Measurements from ENCODE around the gene CARD14. TPM values are rescaled to one million over a fixed set of nuclear protein-coding genes. Genes with fewer than 3 reads are reported as not detected.
A peak's percentile ranks its signal among the peaks of the same experiment; 100 is the strongest.

Gene CARD14
- total RNA-seq, 4 donors from 2014 or later, result 0.14 to 0.75 (median 0.48) TPM; not detected in 1

GRCh38 chr17:80220054-80220735 is 50.4 kb downstream of the CARD14 start, which contains the start of the genes SGSH and SLC26A11:
SGSH (minus strand) TSS chr17:80220333; CDS start chr17:80220313, 20 bp downstream.
SLC26A11 (plus strand) TSS chr17:80220427; CDS start chr17:80221561, 1,134 bp downstream.
- in situ Hi-C loops (cut with MboI; ENCODE audit: low pct_ligation_motif_present in 1 of 4, low pct_unique_long_range_greater_than_20kb in 1 of 4, low sequenced_read_pairs in 3 of 4), result no loop called here
- Histone ChIP-seq H3K36me3 (no peaks in the 10 kb centered on the region), H3K4me3 (peak within 1 kb of the TSS; percentile 82 to 94 (median 88)), H3K9me3 (no peaks in the 10 kb centered on the region), H3K27ac (peak within 1 kb of the TSS; percentile 87 to 91 (median 88)), H3K27me3 (no peaks in the 10 kb centered on the region), H3K4me1 (peaks cover 3 to 27% (median 20%) of the 10 kb centered on the region in 4 donors)
- peak; percentile 58 for TF ChIP-seq POLR2A (IDR thresholded peaks at IDR 0.05)
- TF ChIP-seq CTCF (IDR thresholded peaks at IDR 0.05), result no peak
- TF ChIP-seq POLR2AphosphoS5 (IDR thresholded peaks at IDR 0.05), result peak; percentile 28 to 63 (median 48)
- intact Hi-C loops (cut with DNase I; ENCODE audit: low total_unique reads), result no loop called here
- peak; percentile 89 for DNase-seq
- WGBS, 2 donors (ENCODE audit: low coverage in 1 of 2), result 0 to 1% methylated on average over 4 to 32 of the region's 77 CpGs

DNA sequence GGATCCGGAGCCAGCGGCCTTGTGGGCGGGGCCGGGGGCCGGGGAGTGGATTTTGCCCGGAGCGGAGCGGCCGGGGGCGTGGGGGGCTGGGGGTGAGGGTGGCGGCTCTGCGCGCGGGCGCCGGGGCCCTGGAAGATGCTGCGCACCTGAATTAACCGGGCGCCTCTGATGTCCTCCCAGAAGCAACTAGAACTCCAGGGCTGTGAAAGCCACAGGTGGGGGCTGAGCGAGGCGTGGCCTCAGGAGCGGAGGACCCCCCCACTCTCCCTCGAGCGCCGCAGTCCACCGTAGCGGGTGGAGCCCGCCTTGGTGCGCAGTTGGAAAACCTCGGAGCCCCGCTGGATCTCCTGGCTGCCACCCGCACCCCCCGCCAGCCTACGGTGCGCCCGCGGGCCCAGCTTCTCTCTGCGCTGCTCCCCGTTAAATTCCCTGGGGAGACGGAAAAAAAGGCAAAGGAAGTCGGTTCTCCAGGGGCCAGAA is 50.9 kb downstream of the CARD14 start:
- in situ Hi-C loops (cut with MboI; ENCODE audit: low pct_ligation_motif_present in 1 of 4, low pct_unique_long_range_greater_than_20kb in 1 of 4, low sequenced_read_pairs in 3 of 4), result no loop called here
- peak overlapping the region; percentile 82 to 94 (median 88) for H3K4me3 ChIP-seq
- WGBS, 2 donors (ENCODE audit: low coverage in 1 of 2), result 21% methylated on average over 3 of the region's 41 CpGs; no CpG with 5 or more reads in 1 of the 2 donors
- no peaks in the 10 kb centered on the region for H3K9me3 ChIP-seq
- TF ChIP-seq EP300 (IDR thresholded peaks at IDR 0.05; ENCODE audit: low read depth) (no peak), POLR2AphosphoS5 (IDR thresholded peaks at IDR 0.05) (no peak), POLR2A (IDR thresholded peaks at IDR 0.05) (no peak), CTCF (IDR thresholded peaks at IDR 0.05) (no peak)
- H3K27me3 ChIP-seq, result no peaks in the 10 kb centered on the region
- intact Hi-C loops (cut with DNase I; ENCODE audit: low total_unique reads), result no loop called here
- peak; percentile 23 for DNase-seq
- peaks cover 3 to 27% (median 20%) of the 10 kb centered on the region in 4 donors for H3K4me1 ChIP-seq
- H3K36me3 ChIP-seq, result no peaks in the 10 kb centered on the region
- peak overlapping the region; percentile 87 to 91 (median 88) for H3K27ac ChIP-seq

GRCh38 chr17:80221351-80222105 is 51.7 kb downstream of the CARD14 start:
- no peaks in the 10 kb centered on the region for H3K36me3 ChIP-seq
- WGBS, 2 donors (ENCODE audit: low coverage in 1 of 2), result 77% methylated on average over 26 of the region's 29 CpGs; no CpG with 5 or more reads in 1 of the 2 donors
- intact Hi-C loops (cut with DNase I; ENCODE audit: low total_unique reads) (no loop called here), in situ Hi-C loops (cut with MboI; ENCODE audit: low pct_ligation_motif_present in 1 of 4, low pct_unique_long_range_greater_than_20kb in 1 of 4, low sequenced_read_pairs in 3 of 4) (no loop called here)
- no peak for DNase-seq
- no peaks in the 10 kb centered on the region for H3K27me3 ChIP-seq
- peak overlapping the region in 1 of 4 donors; percentile 89 for H3K27ac ChIP-seq
- no peaks in the 10 kb centered on the region for H3K9me3 ChIP-seq
- H3K4me3 ChIP-seq, result peak overlapping the region in 3 of 4 donors; percentile 88 to 94 (median 88)
- H3K4me1 ChIP-seq, result peaks cover 3 to 27% (median 20%) of the 10 kb centered on the region in 4 donors
- TF ChIP-seq CTCF (IDR thresholded peaks at IDR 0.05), result no peak
- TF ChIP-seq EP300 (IDR thresholded peaks at IDR 0.05; ENCODE audit: low read depth), result no peak
- TF ChIP-seq POLR2A (IDR thresholded peaks at IDR 0.05), result no peak
- TF ChIP-seq POLR2AphosphoS5 (IDR thresholded peaks at IDR 0.05), result no peak
